NCI-H187 (cell line): ENCODE results near the gene GPRIN3.

Source experiments
- DNase-seq, 2 experiments: peaks; one replicate each; lab custom pipeline; 2025; lab: John Stamatoyannopoulos, UW

The GPRIN3 gene

GRCh38 chr4:89307446-89308160 is at the start of gene GPRIN3:
Gene GPRIN3, minus strand, starts transcription at chr4:89307800. Its CDS starts 57,690 bp downstream, at chr4:89250110.
- DNase-seq: no peak

DNA sequence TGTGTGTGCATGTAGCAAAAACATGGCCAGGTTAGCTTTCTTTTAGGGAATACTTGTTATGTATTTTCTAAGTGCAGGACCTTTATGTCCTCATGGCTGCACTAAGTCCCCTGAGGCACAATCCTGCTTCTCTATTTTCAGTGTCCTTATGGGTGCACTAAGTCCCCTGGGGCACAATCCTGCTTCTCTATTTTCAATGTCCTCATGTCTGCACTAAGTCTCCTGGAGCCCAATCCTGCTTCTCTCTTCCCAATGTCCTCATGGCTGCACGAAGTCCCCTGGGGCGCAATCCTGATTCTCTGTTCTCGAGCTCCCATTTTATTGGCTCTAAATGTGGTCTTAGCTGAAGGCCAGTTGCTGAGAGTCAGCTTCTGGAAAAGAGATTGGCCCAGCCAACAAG is 49.7 kb upstream of the GPRIN3 start:
- DNase-seq: no peak

DNA sequence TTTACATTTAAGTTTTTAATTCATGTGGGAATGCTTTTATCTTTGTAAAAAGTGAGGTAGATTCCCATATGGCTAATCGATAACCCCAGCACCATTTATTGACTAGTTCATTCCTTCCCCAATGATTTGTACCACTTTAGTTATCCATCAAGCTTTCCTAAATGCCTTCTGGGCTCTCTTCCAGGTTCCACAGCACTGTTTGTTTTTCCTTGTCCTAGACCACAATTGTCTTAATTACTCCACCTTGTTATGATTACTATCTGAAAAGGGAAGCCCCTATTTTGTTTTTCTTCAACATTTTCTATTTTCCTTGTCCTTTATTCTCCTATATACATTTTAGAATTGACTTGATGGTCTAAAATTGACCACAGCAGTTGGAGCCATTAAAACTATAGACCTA is 48.5 kb upstream of the GPRIN3 start:
- DNase-seq: no peak

GRCh38 chr4:89353514-89353913 is 45.9 kb upstream of the GPRIN3 start:
- DNase-seq: no peak

GRCh38 chr4:89352541-89352940 is 44.9 kb upstream of the GPRIN3 start:
- DNase-seq: no peak

DNA sequence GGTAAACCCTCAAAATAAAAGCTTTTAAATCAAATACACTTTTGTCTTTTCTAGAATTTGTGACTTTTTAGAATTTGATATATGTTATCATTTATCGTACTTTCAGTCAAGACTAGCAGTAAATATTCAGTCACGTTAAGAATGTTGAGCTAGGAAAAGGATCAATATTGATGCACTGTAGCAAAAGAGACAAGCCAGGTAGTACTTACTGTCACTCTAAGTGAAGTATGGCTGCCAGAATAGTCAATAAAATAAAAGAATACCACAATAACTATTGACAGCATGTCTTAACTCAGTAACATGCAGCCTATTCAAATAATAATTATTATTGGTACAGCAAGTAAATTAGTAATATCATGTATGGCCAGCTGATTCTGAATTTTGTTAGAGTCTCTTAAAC is 43.6 kb upstream of the GPRIN3 start:
- DNase-seq: no peak

DNA sequence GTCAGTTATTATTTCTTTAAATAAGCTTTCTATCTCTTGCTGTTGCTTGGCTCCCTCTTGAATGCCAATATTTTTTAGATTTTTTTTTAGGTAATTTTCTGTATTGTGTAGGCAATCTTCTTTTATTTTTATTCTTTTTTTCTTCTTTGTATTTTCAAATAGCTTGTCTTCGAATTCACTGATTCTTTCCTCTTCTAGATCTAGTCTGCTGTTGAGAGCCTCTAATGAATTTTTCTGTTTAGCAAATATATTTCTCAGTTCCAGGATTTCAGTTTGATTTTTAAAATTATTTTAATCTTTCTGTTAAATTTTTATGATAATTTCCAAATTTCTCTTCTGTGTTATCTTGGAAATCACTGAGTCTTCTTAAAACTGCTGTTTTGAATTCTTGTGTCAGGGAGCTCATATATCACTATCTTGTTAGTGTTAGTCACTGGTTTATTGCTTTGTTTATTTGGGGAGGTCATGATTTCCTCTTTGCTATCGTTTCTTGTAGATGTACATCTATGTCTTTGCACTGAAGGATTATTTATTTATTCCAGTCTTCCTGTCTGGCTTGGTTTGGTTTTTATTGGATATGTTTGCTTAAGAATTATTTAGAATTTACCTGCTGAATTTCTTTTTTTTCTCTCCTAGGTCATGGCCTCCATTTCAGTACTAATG is 39.9 kb upstream of the GPRIN3 start:
- DNase-seq: no peak

DNA sequence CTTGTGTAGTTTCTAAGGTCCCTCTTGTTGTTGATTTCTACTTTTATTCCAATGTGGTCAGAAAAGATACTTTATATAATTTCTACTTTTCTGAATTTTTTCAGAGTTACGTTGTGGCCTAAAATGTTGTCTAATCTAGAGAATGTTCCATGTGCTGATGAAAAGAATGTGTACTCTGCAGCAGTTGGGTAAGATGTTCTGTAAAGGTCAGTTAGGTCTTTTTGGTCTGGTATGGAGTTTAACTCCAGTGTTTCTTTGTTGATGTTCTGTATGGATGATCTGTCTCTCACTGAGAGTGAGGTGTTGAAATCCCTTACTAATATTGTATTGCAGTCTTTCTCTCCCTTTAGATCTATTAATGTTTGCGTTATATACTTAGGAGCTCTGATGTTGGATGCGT is 37.0 kb upstream of the GPRIN3 start:
- DNase-seq: no peak

DNA sequence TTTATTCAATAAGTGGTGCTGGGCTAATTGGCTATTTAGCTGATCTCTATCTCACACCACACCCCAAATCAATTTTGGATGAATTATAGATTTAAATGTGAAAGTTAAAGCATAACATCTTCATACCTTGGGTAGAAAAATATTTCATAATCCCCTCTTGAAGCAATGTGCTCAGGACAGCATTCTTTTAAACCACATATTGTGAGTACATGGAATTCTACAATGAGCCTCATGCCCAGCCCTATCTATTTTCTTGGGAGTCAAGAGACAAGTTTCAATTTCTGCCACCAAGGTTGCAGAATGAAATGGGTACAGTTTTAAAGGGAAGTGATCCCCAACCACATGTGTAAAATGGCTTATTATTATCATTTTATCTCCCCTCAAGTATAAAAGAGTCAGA is 30.6 kb upstream of the GPRIN3 start:
- no peak for DNase-seq

- DNase-seq: no peak
Observed at GRCh38 chr4:89337681-89338080, 30.1 kb upstream of the GPRIN3 start.

DNA sequence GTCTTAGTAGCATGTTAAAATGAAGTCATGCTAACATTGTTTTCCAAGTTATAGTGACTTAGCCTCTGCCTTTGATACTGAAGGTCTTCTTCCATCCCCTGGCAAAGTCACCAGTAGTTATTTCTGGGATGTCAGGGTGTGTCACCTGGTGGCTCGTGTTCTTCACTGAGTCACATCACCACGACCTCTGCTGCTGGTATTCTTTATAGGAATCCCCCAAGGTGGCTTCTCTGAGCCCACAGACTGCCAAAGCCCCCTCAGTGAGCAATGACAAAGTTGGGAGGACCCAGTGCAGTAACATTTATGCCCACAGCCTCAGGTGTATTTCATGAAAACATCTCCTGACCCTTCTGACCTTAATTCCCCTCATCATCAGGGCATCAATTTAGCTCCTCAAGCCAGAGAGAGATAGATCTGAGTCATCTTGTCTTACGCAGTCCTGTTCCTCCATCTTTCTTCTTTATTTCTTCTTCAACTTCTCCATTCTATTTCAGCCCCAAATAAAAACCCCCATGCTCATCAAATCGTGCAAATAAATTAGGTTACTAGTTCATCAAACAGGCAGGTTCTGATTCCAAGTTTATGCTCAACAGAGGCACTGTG is 29.3 kb upstream of the GPRIN3 start:
- no peak for DNase-seq

GRCh38 chr4:89334830-89335229 is 27.2 kb upstream of the GPRIN3 start:
- no peak for DNase-seq

DNA sequence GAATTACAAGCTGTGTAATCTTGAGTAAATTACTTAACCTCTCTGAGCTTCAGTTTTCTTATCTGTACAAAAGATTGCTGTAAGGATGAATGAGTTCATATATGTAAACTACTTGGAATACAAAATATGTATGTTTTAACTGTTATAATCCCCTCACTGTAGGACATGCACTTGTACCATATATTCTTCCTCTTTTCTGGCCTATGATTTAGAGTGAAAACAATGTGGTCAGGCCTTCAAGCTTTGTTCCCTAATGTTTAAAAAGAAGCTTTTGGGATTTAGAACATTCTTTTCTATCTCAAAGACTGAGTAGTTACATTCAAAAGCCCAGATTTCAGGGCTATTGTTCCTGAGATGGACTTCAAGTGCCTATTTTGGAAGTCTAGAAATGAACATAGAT is 26.7 kb upstream of the GPRIN3 start:
- DNase-seq: no peak

- DNase-seq: no peak
Observed at GRCh38 chr4:89331686-89332544, 24.3 kb upstream of the GPRIN3 start.

- DNase-seq: no peak
Observed at GRCh38 chr4:89331197-89331596, 23.6 kb upstream of the GPRIN3 start.

DNA sequence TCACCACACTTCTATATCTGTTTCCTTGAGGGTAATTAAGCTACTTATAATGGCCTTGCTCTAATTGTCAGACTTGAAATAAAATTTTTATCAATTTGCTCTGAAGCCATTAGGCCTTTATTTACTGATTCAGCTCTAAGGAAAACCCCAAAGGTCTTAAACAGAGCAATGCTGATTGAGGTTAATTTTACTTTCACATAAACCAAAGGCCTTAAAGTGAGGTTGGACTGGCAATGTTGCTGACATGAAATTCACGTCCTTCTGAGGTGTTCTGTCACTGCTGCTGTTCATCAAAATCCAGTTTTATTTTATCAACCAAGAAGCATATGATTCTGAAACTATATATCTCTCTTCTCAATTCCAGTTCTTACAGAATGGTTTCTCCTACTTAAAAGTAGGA is 21.7 kb upstream of the GPRIN3 start:
- DNase-seq: no peak

DNA sequence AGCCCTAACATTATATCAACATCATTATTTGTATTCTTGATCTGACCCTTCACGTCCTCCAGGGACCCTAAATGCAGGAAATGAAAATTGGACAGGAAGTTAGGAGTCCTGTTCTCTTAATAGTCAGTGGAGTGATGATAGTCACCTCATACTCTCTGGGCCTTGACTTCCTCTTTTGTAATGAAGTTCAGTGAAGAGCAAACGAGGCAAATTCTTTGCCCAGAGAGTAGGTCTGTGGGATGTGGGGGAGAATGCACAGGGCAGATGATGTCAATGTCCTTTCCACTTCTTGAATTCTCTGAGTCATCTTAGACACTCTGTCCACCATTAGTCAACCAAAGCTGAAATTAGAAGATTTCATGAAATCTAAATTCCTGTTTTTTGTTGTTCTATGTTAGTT is 17.1 kb upstream of the GPRIN3 start:
- no peak for DNase-seq

DNA sequence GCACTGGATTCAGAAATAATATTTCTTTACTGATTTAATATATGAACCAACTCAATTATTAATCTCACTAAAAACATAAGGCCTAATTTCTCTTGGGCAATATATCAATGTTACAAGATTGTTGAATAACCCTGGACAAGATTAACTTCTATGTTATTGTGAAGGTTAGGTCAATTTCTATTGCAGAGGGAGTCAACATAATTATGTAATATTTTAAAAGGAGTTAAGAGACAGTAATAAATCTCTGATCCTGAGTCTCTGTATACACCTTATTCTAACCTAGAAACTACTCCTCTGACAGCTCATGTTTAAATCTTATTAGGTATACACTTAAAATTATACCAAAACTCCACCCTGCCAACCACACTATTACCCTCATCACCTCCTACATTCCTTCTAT is 15.1 kb upstream of the GPRIN3 start:
- DNase-seq: no peak

DNA sequence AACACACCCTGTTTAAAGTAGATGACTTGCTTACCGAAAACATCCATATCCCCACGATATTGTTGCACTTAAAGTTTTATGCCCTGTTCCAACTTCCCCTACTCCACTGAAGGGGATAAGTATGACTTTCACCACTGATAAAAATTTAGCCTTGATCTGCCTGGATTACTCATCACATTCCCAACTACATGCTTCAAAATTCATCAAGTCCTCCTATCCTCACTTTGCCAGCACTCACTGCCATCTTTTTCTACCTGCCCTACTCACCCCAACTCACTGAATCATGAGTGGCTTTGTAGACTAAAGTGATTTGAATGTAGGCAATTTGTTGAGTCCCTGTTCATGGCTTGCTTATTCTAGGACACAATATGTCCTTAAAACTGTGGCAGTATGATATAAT is 12.2 kb upstream of the GPRIN3 start:
- DNase-seq: no peak

DNA sequence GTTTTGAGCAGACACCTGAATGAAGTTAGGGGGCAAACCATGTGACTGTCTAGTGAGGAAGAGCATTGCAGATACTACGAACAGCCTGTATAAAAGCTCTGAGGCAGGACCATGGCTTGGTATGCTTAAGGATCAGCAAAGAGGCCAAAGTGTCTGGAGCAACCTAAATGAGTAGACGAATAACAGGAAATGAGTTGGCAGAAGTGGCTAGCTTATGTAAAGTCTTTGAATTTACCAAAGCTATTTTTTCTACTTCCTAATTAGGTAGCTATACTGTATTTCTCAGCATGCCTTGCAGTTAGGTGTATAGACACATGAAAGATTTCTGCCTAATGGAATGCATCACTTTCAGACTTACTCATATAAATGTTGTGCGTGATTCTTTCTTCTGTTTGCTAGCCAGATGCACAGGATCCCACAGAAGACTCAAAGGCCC is 9.3 kb upstream of the GPRIN3 start:
- no peak for DNase-seq

GRCh38 chr4:89316211-89316610 is 8.6 kb upstream of the GPRIN3 start:
- DNase-seq: no peak

GRCh38 chr4:89314291-89314690 is 6.7 kb upstream of the GPRIN3 start:
- no peak for DNase-seq

- no peak for DNase-seq
Observed at GRCh38 chr4:89312066-89312465, 4.5 kb upstream of the GPRIN3 start.
